ENCODE results near the gene CACNB2. TPM values are rescaled to one million over a fixed set of nuclear protein-coding genes. Genes with fewer than 3 reads are reported as not detected.

The CACNB2 gene
- total RNA-seq, 1 experiment from 2014 or later = not detected

DNA sequence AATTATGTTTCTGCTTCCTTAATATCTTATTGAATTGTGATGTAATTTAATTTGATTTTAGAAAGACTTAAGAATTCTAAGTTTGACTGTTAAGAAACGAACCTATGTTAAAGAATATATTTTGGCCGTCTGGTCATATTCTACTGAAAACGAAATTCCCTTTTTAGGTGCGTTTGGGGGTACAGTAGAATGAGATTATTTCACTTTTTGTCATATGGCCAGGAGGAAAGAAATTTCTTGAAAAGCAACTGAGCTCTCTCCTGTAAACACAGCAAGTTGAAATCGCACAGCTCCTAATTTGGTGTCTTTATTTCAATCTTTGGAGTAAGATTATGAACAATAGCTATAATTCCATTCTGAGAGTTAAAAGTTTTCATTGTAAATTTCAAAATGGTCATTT is 227.6 kb downstream of the CACNB2 start:
- no peak for DNase-seq
- no peaks in the 10 kb centered on the region for H3K27me3 ChIP-seq
- no peaks in the 10 kb centered on the region for H3K36me3 ChIP-seq
- H3K9me3 ChIP-seq = no peaks in the 10 kb centered on the region
- H3K4me3 ChIP-seq = no peak overlapping the region

- DNase-seq = no peak
- Histone ChIP-seq H3K36me3 (no peaks in the 10 kb centered on the region), H3K4me3 (no peak overlapping the region), H3K27me3 (no peaks in the 10 kb centered on the region), H3K9me3 (no peaks in the 10 kb centered on the region)
Measured at GRCh38 chr10:18368273-18368672, 228.0 kb downstream of the CACNB2 start.

DNA sequence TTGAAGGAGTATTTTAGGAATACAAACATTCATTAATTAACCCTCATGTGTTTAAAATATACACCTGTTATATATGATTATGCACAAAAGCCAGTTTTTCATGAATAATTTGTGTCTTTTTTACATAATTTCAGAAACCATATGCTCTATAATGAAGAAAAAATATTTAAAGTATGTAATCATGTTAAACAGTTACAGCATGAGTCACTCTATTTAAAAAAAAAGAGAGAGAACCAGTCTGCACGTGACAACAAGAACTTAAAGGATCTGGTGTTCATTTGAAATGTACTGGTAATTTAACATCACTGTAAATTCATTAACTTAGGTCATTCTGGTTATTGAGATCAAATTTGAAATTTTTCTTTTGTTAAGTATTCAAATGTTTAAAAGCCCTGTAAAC is 228.5 kb downstream of the CACNB2 start:
- no peaks in the 10 kb centered on the region for H3K36me3 ChIP-seq
- no peaks in the 10 kb centered on the region for H3K27me3 ChIP-seq
- H3K9me3 ChIP-seq = no peaks in the 10 kb centered on the region
- no peak for DNase-seq
- no peak overlapping the region for H3K4me3 ChIP-seq

GRCh38 chr10:18369859-18370473 is 229.7 kb downstream of the CACNB2 start:
- Histone ChIP-seq H3K36me3 (no peaks in the 10 kb centered on the region), H3K9me3 (no peaks in the 10 kb centered on the region), H3K4me3 (no peak overlapping the region), H3K27me3 (no peaks in the 10 kb centered on the region)
- no peak for DNase-seq

GRCh38 chr10:18376650-18377049 is 236.4 kb downstream of the CACNB2 start:
- no peaks in the 10 kb centered on the region for H3K9me3 ChIP-seq
- DNase-seq = no peak
- no peaks in the 10 kb centered on the region for H3K27me3 ChIP-seq
- H3K4me3 ChIP-seq = no peak overlapping the region
- H3K36me3 ChIP-seq = no peaks in the 10 kb centered on the region

GRCh38 chr10:18377898-18378297 is 237.7 kb downstream of the CACNB2 start:
- Histone ChIP-seq H3K27me3 (no peaks in the 10 kb centered on the region), H3K4me3 (no peak overlapping the region), H3K9me3 (no peaks in the 10 kb centered on the region)

GRCh38 chr10:18378766-18379165 is 238.5 kb downstream of the CACNB2 start:
- H3K9me3 ChIP-seq = no peaks in the 10 kb centered on the region
- no peaks in the 10 kb centered on the region for H3K27me3 ChIP-seq
- peak; percentile 8 for DNase-seq
- no peaks in the 10 kb centered on the region for H3K36me3 ChIP-seq
- H3K4me3 ChIP-seq = no peak overlapping the region

More at GRCh38 chr10:18377898-18378297, 237.7 kb downstream of the CACNB2 start:
- H3K36me3 ChIP-seq = no peaks in the 10 kb centered on the region
- no peak for DNase-seq

- DNase-seq = no peak
- Histone ChIP-seq H3K27me3 (no peaks in the 10 kb centered on the region), H3K4me3 (no peak overlapping the region), H3K9me3 (no peaks in the 10 kb centered on the region), H3K36me3 (no peaks in the 10 kb centered on the region)
Measured at GRCh38 chr10:18381679-18382078, 241.5 kb downstream of the CACNB2 start.

DNA sequence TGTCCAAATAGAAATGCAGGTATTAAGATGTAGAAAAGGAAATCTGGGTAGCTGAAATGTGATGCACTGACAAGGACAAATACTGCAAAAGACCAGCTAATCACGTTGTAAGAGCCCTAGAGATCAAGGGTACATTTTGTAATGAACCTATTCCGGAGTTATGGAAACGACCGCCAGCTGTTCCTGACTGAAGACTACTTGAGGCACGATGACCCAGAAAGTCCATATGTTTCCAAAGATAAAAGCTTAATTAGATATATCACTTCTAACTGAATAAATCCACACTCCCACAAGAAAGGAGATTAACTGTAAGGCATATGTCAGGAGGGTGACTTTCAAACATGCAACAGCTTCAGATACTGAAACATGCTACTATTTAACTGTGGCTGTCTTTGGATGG is 257.7 kb downstream of the CACNB2 start:
- no peak for DNase-seq
- H3K27me3 ChIP-seq = no peaks in the 10 kb centered on the region
- H3K4me3 ChIP-seq = no peak overlapping the region
- H3K36me3 ChIP-seq = no peaks in the 10 kb centered on the region
- no peaks in the 10 kb centered on the region for H3K9me3 ChIP-seq

GRCh38 chr10:18399158-18399557 is 258.9 kb downstream of the CACNB2 start:
- Histone ChIP-seq H3K27me3 (no peaks in the 10 kb centered on the region), H3K9me3 (no peaks in the 10 kb centered on the region), H3K4me3 (no peak overlapping the region), H3K36me3 (no peaks in the 10 kb centered on the region)
- no peak for DNase-seq

DNA sequence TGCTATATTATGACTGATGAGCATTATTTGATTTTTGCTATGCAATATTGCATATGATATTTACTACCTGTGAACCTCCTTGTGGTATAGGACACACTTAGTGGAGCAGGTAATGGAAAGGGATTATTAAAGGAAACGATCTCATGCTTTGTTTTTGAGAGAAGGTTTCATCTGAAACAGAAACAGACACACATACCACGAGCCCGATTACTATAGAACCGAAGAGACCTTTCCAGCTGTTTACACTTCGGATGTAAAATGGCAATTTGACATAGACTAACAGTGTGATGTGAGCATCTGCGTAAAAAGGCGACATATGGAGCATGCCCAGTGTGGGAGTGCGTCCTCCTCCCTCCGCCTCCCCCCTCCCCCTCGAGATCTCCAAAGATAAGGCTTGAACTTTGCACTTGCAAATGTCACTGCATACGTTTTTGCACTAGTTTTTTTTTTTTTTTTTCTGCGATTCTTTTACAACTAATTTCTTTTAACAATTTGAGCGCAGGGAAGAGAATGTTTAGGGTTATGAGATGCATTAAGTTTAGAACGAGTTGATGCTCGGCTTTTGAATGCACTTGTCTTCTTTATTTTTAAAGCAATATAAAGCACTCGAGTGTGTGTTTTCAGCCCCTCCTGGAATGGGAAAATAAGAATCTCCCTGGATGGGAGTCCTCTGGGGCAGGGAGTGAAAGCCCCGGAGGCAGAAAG is 260.1 kb downstream of the CACNB2 start:
- no peak for DNase-seq
- Histone ChIP-seq H3K27me3 (no peaks in the 10 kb centered on the region), H3K9me3 (no peaks in the 10 kb centered on the region), H3K4me3 (no peak overlapping the region), H3K36me3 (no peaks in the 10 kb centered on the region)

GRCh38 chr10:18400906-18401245 is 260.7 kb downstream of the CACNB2 start:
- no peaks in the 10 kb centered on the region for H3K9me3 ChIP-seq
- H3K27me3 ChIP-seq = no peaks in the 10 kb centered on the region
- no peak overlapping the region for H3K4me3 ChIP-seq
- H3K36me3 ChIP-seq = no peaks in the 10 kb centered on the region
- DNase-seq = no peak

GRCh38 chr10:18401416-18402195 is 261.4 kb downstream of the CACNB2 start:
- H3K36me3 ChIP-seq = no peaks in the 10 kb centered on the region
- no peaks in the 10 kb centered on the region for H3K27me3 ChIP-seq
- no peak overlapping the region for H3K4me3 ChIP-seq
- no peaks in the 10 kb centered on the region for H3K9me3 ChIP-seq
- DNase-seq = no peak

GRCh38 chr10:18402853-18403252 is 262.6 kb downstream of the CACNB2 start:
- no peaks in the 10 kb centered on the region for H3K9me3 ChIP-seq
- no peaks in the 10 kb centered on the region for H3K36me3 ChIP-seq
- no peaks in the 10 kb centered on the region for H3K27me3 ChIP-seq
- DNase-seq = no peak
- H3K4me3 ChIP-seq = no peak overlapping the region

- Histone ChIP-seq H3K4me3 (no peak overlapping the region), H3K27me3 (no peaks in the 10 kb centered on the region), H3K36me3 (no peaks in the 10 kb centered on the region), H3K9me3 (no peaks in the 10 kb centered on the region)
- no peak for DNase-seq
Measured at GRCh38 chr10:18404530-18404929, 264.3 kb downstream of the CACNB2 start.

DNA sequence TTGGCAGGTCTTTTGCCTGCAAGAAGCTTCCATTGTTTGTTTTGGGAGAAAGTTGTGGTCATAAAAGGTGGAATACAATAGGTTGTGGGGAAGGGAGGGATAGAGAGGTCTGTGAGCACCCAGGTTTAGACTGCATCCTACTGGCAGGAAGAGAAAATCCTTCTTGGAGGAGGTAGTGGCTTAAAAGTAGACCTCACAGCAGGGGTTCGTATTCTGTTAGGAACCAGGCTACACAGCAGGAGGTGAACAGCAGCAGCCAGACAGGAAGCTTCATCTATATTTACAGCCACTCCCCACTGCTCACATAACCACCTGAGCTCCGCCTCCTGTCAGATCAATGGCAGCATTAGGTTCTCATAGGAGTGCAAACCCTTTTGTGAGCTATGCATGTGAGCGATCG is 265.9 kb downstream of the CACNB2 start:
- DNase-seq = no peak
- H3K9me3 ChIP-seq = no peaks in the 10 kb centered on the region
- H3K36me3 ChIP-seq = no peaks in the 10 kb centered on the region
- H3K4me3 ChIP-seq = no peak overlapping the region
- no peaks in the 10 kb centered on the region for H3K27me3 ChIP-seq

GRCh38 chr10:18409599-18410397 is 269.6 kb downstream of the CACNB2 start:
- Histone ChIP-seq H3K27me3 (no peaks in the 10 kb centered on the region), H3K9me3 (no peaks in the 10 kb centered on the region), H3K4me3 (no peak overlapping the region), H3K36me3 (no peaks in the 10 kb centered on the region)
- DNase-seq = no peak

Measured in MG63 (cell line).